OCI-LY1 (cell line): ENCODE measurements around the gene PIN4.

Experiments
- EZH2 ChIP-seq: fragments of 200-600 bp; sonication (generic), shearing (Covaris generic); IDR thresholded peaks from 2 replicates; pipeline ENCODE4 v1.8.0; 2017; ENCODE audit warnings: borderline replicate concordance, mixed run types, mild to moderate bottlenecking, antibody characterized with exemption, low read length, moderate library complexity, mixed read lengths
- TF ChIP-seq, protein P1 (sequence below): fragments of 200-600 bp; sonication (generic), shearing (Covaris generic); IDR thresholded peaks from 2 replicates; pipeline ENCODE4 v1.5.1; 2017; ENCODE audit warnings: mild to moderate bottlenecking, antibody characterized with exemption, low read length, moderate library complexity, mixed read lengths

DNA sequence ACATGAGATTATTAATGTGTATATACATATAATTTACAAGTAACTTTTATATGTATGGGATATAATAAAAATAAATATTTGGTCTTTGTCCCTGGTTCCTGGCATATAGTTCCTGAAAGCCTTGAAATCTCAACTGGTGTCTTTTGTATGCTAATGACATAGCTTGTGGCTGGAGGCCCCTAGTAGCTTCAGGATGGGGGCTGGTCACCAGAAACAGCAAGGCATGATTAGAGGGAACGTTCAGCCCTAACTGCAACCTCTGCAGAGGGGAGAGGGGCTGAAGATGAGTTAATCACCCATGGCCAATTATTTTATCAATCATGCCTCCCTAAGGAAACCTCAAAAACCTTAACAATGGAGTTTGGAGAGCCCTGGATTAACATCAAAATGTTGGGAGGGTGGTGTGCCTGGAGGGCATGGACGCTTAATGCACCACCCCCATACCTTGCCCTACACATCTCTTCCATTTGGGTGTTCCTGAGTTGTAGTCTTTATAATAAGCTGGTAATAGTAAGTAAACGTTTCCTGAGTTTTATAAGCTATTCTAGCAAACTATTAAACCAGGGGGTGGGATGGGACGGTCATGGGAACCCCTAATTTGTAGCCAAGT is 21.3 kb downstream of the PIN4 start:
- TF ChIP-seq, protein P1, sequence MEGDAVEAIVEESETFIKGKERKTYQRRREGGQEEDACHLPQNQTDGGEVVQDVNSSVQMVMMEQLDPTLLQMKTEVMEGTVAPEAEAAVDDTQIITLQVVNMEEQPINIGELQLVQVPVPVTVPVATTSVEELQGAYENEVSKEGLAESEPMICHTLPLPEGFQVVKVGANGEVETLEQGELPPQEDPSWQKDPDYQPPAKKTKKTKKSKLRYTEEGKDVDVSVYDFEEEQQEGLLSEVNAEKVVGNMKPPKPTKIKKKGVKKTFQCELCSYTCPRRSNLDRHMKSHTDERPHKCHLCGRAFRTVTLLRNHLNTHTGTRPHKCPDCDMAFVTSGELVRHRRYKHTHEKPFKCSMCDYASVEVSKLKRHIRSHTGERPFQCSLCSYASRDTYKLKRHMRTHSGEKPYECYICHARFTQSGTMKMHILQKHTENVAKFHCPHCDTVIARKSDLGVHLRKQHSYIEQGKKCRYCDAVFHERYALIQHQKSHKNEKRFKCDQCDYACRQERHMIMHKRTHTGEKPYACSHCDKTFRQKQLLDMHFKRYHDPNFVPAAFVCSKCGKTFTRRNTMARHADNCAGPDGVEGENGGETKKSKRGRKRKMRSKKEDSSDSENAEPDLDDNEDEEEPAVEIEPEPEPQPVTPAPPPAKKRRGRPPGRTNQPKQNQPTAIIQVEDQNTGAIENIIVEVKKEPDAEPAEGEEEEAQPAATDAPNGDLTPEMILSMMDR = no peak
- no peak for TF ChIP-seq EZH2
